Measurements from ENCODE around the gene CD160.

GRCh38 chr1:145729196-145729595 is 9.9 kb downstream of the CD160 start:
- TF ChIP-seq CBFB (IDR thresholded peaks at IDR 0.05; ENCODE audit: low read depth) (no peak), POLR2A (IDR thresholded peaks at IDR 0.05; ENCODE audit: low read depth, low read length) (no peak), CTCF (IDR thresholded peaks at IDR 0.05 in 2 of 3, conservative IDR thresholded peaks at IDR 0.05 in 1 of 3; ENCODE audit: control insufficient read depth in 2 of 3, extremely low read depth in 1 of 3, insufficient read depth in 1 of 3, low read depth in 3 of 3, low read length in 3 of 3) (no peak), MXI1 (IDR thresholded peaks at IDR 0.05; ENCODE audit: low read depth, low read length) (no peak), TAF1 (IDR thresholded peaks at IDR 0.05; ENCODE audit: borderline replicate concordance, low read depth, low read length) (no peak), SRF (IDR thresholded peaks at IDR 0.05; ENCODE audit: low read depth in 2 of 2, low read length in 2 of 2) (no peak), NR2F1 (conservative IDR thresholded peaks at IDR 0.05) (no peak), DPF2 (IDR thresholded peaks at IDR 0.05) (no peak), ATF7 (IDR thresholded peaks at IDR 0.05; ENCODE audit: low read depth) (no peak), SKIL (IDR thresholded peaks at IDR 0.05; ENCODE audit: low read depth, poor library complexity, severe bottlenecking) (no peak)
- TF ChIP-seq, protein P1, sequence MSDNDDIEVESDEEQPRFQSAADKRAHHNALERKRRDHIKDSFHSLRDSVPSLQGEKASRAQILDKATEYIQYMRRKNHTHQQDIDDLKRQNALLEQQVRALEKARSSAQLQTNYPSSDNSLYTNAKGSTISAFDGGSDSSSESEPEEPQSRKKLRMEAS (IDR thresholded peaks at IDR 0.05; ENCODE audit: low read depth, low read length) = no peak

Measured in GM12878 (cell line).